Chondrocyte (in vitro differentiated cells): ENCODE data around the gene ZNF138. TPM values are rescaled to one million over a fixed set of nuclear protein-coding genes. Genes with fewer than 3 reads are reported as not detected.

ENCODE experiments used
- DNase-seq: peaks from one replicate; pipeline ENCODE4 v3.0.0; 2021; ENCODE audit warnings: mixed read lengths, low spot score
- H3K27ac Mint-ChIP-seq: one replicate; pipeline ENCODE4 v1.8.0; 2021; ENCODE audit warnings: mild to moderate bottlenecking, moderate library complexity, mixed read lengths; ENCODE audit not compliant: unreplicated experiment
- H3K27me3 Mint-ChIP-seq: 2 replicates; pipeline ENCODE4 v1.8.0; 2021; ENCODE audit warnings: low read depth, mixed read lengths
- H3K36me3 Mint-ChIP-seq: 2 replicates; pipeline ENCODE4 v1.8.0; 2021; ENCODE audit warnings: low read depth, mixed read lengths
- H3K4me1 Mint-ChIP-seq: 2 replicates; pipeline ENCODE4 v1.8.0; 2021; ENCODE audit warnings: low read depth, mild to moderate bottlenecking, mixed read lengths
- H3K4me3 Mint-ChIP-seq: one replicate; pipeline ENCODE4 v1.8.0; 2021; ENCODE audit warnings: mild to moderate bottlenecking, moderate library complexity, mixed read lengths; ENCODE audit not compliant: unreplicated experiment
- H3K9me3 Mint-ChIP-seq: 2 replicates; pipeline ENCODE4 v1.8.0; 2021; ENCODE audit warnings: low read depth, mixed read lengths
- CTCF ChIP-seq: fragments of 200-600 bp; sonication (generic); IDR thresholded peaks from 2 replicates; pipeline ENCODE4 v1.5.0; 2021; ENCODE audit warnings: antibody characterized with exemption, mild to moderate bottlenecking, moderate library complexity
- total RNA-seq: library from RNA; stranded (reverse); gene quantifications from 3 replicates; pipeline ENCODE4 v1.2.1, GENCODE V29; 2021

ZNF138 gene
- total RNA-seq, 1 donor from 2014 or later, result 4.3 TPM

- Mint-ChIP-seq H3K27me3 (peaks cover 1% of the 10 kb centered on the region), H3K4me3 (no peak overlapping the region), H3K9me3 (peaks cover 24% of the 10 kb centered on the region), H3K4me1 (no peaks in the 10 kb centered on the region), H3K36me3 (no peaks in the 10 kb centered on the region), H3K27ac (no peak overlapping the region)
- peak; percentile 77 for DNase-seq
- no peak for TF ChIP-seq CTCF
Observed at GRCh38 chr7:64880322-64881297, 86.4 kb downstream of the ZNF138 start.

- Mint-ChIP-seq H3K9me3 (peaks cover 24% of the 10 kb centered on the region), H3K4me3 (no peak overlapping the region), H3K27me3 (peaks cover 8% of the 10 kb centered on the region), H3K36me3 (no peaks in the 10 kb centered on the region), H3K27ac (no peak overlapping the region), H3K4me1 (no peaks in the 10 kb centered on the region)
- no peak for DNase-seq
- no peak for TF ChIP-seq CTCF
Observed at GRCh38 chr7:64881461-64882287, 87.4 kb downstream of the ZNF138 start.

- peak; percentile 84 for DNase-seq
- H3K4me1 Mint-ChIP-seq, result no peaks in the 10 kb centered on the region
- H3K9me3 Mint-ChIP-seq, result peaks cover 24% of the 10 kb centered on the region
- no peak overlapping the region for H3K4me3 Mint-ChIP-seq
- H3K27ac Mint-ChIP-seq, result no peak overlapping the region
- TF ChIP-seq CTCF, result no peak
- peaks cover 14% of the 10 kb centered on the region for H3K27me3 Mint-ChIP-seq
- H3K36me3 Mint-ChIP-seq, result no peaks in the 10 kb centered on the region
Observed at GRCh38 chr7:64882341-64883112, 88.3 kb downstream of the ZNF138 start.

Other genes with a start within 250 kb of the ZNF138 start
- gene ZNF680, start 231.4 kb upstream of the ZNF138 start, total RNA-seq, result 3.2 to 7.5 TPM (median 3.9 TPM) in 3 replicates
- 1.7 to 3.3 TPM (median 1.9 TPM) in 3 replicates for gene ZNF107, start 128.3 kb upstream of the ZNF138 start, total RNA-seq
- gene ZNF273, start 108.8 kb downstream of the ZNF138 start, total RNA-seq, result 1.5 to 3.4 TPM (median 1.7 TPM) in 3 replicates
- 4.7 to 12.0 TPM (median 6.9 TPM) in 3 replicates for gene ZNF117, start 196.6 kb downstream of the ZNF138 start, total RNA-seq
- gene ERV3-1, start 212.3 kb downstream of the ZNF138 start, total RNA-seq, result 10.1 to 20.2 TPM (median 10.8 TPM) in 3 replicates